Retinal pigment epithelial cell (primary cell): ENCODE measurements around the gene RMND1.

Experiments used
- DNase-seq: peaks from one replicate; pipeline ENCODE4 v3.0.0-alpha.2; 2010; ENCODE audit warnings: low read depth
- H3K4me3 ChIP-seq: 2 replicates; pipeline ENCODE4 v1.5.1; 2011; ENCODE audit warnings: mild to moderate bottlenecking, low read length, control low read depth, moderate library complexity
- CTCF ChIP-seq: conservative IDR thresholded peaks from 2 replicates; pipeline ENCODE4 v1.5.1; 2011; ENCODE audit warnings: low read depth, low read length, control low read depth, inconsistent platforms

RMND1 gene

GRCh38 chr6:151377095-151377494, 74.8 kb downstream of the RMND1 start:
- H3K4me3 ChIP-seq, result no peak overlapping the region
- DNase-seq, result no peak
- no peak for TF ChIP-seq CTCF

- DNase-seq, result no peak
- no peak overlapping the region for H3K4me3 ChIP-seq
- no peak for TF ChIP-seq CTCF
Measured at GRCh38 chr6:151376440-151376839, 75.5 kb downstream of the RMND1 start.

GRCh38 chr6:151375833-151376232, 76.1 kb downstream of the RMND1 start:
- H3K4me3 ChIP-seq, result no peak overlapping the region
- TF ChIP-seq CTCF, result no peak
- no peak for DNase-seq

- no peak for DNase-seq
- no peak overlapping the region for H3K4me3 ChIP-seq
- no peak for TF ChIP-seq CTCF
Measured at GRCh38 chr6:151374036-151374683, 77.8 kb downstream of the RMND1 start.

GRCh38 chr6:151372164-151372563, 79.8 kb downstream of the RMND1 start:
- no peak overlapping the region for H3K4me3 ChIP-seq
- DNase-seq, result no peak
- TF ChIP-seq CTCF, result no peak

GRCh38 chr6:151370509-151371078, 81.3 kb downstream of the RMND1 start:
- TF ChIP-seq CTCF, result peak; percentile 40
- H3K4me3 ChIP-seq, result no peak overlapping the region
- DNase-seq, result no peak

- no peak for DNase-seq
- no peak for TF ChIP-seq CTCF
- H3K4me3 ChIP-seq, result no peak overlapping the region
Measured at GRCh38 chr6:151365233-151365632, 86.7 kb downstream of the RMND1 start.
